Activated naive CD4-positive, alpha-beta T cell (primary cell): ENCODE measurements around the gene POLR2L.

ENCODE experiments used
- DNase-seq, 4 experiments: peaks; one replicate each; lab custom pipeline; 2025; lab: John Stamatoyannopoulos, UW

POLR2L gene

GRCh38 chr11:810040-810567, 32.2 kb downstream of the POLR2L start:
- peak in 1 of 4 experiments; percentile 53 for DNase-seq

DNA sequence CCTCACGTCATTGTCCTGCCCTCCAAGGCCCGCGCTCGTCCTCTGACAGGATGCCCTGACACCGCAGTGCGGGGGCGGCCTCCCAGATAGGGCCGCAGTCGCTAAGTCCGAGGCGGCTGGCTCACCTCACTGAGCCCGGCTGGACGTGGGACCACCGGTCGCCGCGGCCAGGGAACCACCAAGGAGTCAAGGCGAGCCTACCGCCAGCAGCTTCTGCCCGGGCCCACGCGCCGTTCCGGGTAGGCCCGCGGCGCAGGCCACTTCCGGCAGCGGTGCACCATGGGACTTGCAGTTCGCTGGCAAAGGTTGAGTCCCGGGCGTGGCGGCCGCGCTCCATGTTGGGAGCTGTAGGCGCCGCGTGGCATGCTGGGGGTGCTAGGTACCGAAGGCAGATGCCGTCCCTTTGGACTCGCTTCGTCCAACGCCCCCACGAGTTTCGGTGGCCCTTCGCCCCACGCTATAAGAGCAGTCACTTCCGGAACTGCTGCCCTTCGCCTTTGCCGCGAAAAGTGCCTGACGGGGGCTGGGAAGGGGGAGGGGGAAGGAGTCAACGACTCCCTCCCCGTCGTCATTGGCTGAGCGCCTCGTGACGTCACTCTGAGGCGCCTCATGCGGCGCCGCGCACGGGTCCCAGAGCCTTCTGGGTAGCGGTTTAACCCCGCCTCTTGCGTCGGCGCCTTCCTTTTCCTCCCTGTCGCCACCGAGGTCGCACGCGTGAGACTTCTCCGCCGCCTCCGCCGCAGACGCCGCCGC, 32.9 kb downstream of the POLR2L start, which contains the start of gene RPLP2:
Gene RPLP2, plus strand, starts transcription at position 681 of the 753 bp plus-strand sequence. CDS start 268 bp downstream, outside the sequence.
- peak; percentile 96 to 98 (median 96) for DNase-seq

- no peak for DNase-seq
Observed at GRCh38 chr11:808427-809286, 33.7 kb downstream of the POLR2L start.

DNA sequence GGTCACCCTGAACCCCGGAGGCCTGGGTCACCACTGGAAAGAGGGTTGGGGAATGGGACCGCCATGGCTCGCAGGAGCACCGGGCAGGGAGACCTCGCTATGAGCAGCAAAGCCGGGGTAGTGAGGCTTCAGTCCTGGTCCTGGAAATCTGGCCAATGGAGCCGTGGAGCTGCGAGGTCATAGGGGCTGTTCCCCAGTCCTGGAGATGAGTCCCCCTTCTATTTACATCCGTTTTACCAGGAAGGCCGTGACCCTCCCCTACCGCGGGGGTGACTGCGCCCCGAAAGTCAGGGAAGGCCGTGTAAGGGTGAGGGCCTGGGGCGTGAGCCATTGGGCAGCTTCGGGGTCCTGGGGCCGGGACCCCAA, 37.7 kb downstream of the POLR2L start:
- DNase-seq, result no peak

GRCh38 chr11:803770-804598, 38.3 kb downstream of the POLR2L start:
- no peak for DNase-seq

DNA sequence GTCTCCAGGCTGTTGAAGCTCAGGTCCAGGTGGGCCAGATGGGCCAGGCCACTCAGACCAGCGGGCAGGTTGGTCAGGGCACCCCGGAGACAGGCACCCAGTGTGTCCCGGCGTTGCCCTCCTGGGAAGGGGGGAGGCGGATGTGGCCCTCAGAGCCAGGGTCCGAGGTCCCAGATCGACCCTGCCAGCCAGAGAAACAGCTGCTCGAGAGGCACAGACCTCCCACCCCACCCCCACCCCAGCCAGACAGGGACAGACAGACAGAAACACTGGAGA, 38.9 kb downstream of the POLR2L start:
- DNase-seq, result no peak

GRCh38 chr11:802693-803466, 39.4 kb downstream of the POLR2L start:
- no peak for DNase-seq

DNA sequence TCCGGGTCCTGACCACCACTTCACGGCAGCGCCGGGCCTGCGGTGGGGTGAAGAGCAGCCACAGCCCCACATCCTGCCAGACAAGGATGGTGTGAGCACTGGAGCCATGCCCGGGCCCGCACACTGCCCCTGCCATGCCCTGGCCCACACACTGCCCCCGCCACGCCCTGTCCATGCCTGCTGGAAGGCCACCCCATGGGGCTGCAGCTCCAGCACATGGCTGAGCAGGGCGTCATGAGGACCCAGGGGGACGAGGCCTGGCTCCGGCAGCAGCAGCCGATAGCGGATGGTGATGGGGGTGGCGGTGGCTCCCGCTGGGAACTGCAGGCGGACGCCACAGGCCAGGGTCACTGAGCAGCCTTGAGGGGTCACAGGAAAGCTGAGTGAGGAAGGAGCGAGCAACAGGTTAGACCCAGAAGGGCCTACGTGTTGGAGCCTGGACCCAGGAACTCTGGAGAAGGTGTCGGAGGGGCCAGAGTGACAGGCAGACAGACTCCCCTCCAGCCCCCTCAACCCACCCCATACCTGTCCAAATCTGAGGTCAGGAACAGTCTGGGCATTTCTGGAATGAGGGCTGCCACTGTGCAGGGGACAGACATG, 40.2 kb downstream of the POLR2L start:
- DNase-seq, result no peak

- no peak for DNase-seq
Observed at GRCh38 chr11:801097-801780, 41.1 kb downstream of the POLR2L start.

GRCh38 chr11:800473-800872, 41.9 kb downstream of the POLR2L start:
- DNase-seq, result no peak

- DNase-seq, result no peak
Observed at GRCh38 chr11:799641-800316, 42.5 kb downstream of the POLR2L start.

GRCh38 chr11:798093-798713, 44.1 kb downstream of the POLR2L start, which contains the start of gene SLC25A22:
Gene SLC25A22 (minus strand): TSS chr11:798281. CDS start chr11:795006, 3,275 bp downstream.
- DNase-seq, result peak; percentile 48 to 82 (median 64)

DNA sequence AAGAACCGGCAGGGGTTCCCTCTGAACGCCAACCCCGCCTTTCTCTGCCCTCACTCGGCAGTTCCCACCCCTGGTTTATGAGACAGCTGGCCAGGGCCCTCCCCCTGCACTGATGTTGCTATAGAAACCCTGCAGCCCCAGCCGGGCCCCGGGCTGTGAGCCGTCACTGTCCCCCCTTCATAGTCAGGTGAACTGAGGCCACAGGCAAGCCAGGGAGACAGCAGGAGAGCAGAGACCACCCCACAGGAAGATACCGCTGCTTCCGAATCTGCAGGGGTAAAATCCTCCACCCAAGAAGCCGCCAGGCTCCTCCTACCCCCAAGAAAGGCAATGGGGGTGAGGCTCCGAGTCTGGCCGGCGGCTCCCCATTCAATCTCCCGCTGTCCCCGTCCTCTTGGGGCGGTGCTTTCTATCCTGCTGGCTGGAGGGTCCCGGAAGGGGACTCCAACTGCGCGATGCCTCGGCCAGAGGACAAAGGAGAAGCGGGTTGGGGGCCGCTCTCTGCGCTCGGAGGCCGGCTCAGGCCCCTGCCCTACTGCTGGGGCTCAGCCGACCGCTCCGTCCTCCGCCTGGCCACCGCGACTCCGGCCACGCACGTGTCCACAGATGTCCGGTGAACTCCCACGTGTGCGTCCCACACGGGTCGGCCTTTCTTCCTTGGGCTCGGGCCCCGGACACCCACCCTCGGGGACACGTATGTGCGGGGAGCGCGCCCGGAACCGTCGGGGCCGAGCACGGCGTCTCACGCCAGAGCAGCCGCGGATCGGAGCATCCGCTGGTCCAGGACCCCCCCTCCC, 44.8 kb downstream of the POLR2L start:
- peak; percentile 36 to 69 (median 54) for DNase-seq

GRCh38 chr11:796565-797295, 45.6 kb downstream of the POLR2L start:
- DNase-seq, result no peak

- peak; percentile 53 to 75 (median 60) for DNase-seq
Observed at GRCh38 chr11:795634-796564, 46.4 kb downstream of the POLR2L start.
